B cell (primary cell): ENCODE results near the gene CFAP251.

Source experiments
- EZH2 ChIP-seq: IDR thresholded peaks from 2 replicates; pipeline ENCODE4 v1.6.1; 2012; ENCODE audit warnings: borderline replicate concordance, low read depth, mild to moderate bottlenecking, moderate library complexity, low read length; ENCODE audit not compliant: insufficient read depth, poor library complexity, severe bottlenecking
- TF ChIP-seq, protein P1 (sequence below): fragments of 200-600 bp; IDR thresholded peaks from one replicate; pipeline ENCODE4 v1.8.0; 2022; ENCODE audit warnings: antibody characterized with exemption, mild to moderate bottlenecking

DNA sequence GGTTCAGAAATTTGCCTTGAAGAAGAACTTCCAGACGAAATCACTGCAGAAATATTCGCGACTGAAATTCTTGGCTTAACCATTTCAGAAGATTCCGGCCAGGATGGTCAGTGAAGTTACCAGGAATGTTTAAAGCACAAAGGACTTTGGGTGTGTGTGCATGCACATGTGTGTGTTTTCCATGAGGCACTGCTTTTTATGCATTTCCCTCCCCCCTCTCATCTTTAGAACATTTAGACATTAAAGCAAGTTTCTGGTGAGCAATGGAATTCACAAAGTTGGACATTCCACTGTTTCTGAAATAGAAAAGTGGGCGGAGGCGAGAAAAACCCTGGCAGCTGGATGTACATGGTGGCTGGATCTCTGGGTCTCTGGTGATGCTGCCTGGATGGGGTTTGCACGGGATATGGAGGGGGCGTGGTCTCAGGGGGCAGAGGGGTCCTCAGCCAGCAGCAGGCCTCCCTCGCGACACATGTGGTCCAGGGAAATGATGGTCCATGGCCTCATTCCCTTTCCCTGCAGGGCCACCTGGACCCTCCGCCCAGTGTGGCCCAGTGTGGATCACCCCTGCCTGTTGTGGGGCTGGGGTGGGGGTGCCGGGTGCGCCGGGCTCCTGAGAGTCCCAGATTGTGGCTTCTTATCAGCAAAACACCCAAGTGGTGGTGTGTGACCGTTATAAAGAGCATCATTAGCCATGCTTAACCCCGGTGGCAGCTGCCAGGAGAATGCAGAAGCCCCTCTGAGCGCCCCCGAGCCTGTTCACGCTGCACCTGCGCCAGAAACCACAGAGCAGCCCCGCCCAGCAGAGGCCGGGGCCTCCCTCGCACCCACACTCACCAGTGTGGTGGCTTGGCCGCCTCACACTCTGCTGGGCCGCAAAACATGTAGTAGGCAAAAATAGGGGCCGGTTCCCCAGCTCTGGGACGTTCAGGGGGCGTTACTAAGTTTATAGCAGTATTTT lies 85.5 kb downstream of the CFAP251 start:
- TF ChIP-seq, protein P1, sequence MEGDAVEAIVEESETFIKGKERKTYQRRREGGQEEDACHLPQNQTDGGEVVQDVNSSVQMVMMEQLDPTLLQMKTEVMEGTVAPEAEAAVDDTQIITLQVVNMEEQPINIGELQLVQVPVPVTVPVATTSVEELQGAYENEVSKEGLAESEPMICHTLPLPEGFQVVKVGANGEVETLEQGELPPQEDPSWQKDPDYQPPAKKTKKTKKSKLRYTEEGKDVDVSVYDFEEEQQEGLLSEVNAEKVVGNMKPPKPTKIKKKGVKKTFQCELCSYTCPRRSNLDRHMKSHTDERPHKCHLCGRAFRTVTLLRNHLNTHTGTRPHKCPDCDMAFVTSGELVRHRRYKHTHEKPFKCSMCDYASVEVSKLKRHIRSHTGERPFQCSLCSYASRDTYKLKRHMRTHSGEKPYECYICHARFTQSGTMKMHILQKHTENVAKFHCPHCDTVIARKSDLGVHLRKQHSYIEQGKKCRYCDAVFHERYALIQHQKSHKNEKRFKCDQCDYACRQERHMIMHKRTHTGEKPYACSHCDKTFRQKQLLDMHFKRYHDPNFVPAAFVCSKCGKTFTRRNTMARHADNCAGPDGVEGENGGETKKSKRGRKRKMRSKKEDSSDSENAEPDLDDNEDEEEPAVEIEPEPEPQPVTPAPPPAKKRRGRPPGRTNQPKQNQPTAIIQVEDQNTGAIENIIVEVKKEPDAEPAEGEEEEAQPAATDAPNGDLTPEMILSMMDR = no peak
- TF ChIP-seq EZH2 = no peak
